ENCODE results near the gene SH2D4B.
A peak's percentile ranks its signal among the peaks of the same experiment; 100 is the strongest.

The SH2D4B gene

DNA sequence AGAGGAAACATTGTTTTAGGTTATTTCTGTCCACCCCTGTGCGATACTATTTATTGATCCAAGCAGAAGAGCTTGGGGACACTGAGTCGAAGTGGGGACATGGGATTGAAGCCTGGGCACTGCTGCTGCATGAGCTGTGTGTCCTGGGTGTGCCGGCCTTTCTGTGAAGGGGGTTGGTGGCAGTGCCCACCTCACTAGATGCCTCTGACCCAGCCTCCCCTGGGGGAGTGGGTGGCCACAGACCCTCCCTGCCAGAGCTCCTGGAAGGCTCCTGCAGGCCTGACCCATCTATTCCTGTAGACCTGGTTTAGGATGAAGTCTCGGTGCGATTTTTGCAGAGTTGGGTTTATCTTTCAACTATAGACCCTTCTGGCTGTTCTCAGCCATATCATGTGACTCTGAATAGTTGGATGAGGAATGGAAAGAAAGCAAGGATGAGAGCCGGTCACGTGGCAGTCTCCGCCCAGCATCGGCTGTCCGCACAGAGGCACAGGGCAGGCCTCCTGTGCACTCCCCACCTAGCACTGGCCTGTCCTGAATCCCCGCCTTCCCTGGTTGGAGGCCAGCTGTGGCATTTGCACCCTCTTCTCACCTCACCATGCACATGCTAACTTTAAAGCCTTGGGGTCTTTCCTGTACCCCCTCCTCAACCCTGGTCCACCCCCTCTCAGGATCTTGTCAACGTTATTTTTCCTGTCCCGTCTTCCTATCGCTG, 17.6 kb upstream of the SH2D4B start:
- peaks cover 47% of the 10 kb centered on the region for H3K36me3 Mint-ChIP-seq (ENCODE audit: low read depth)
- H3K27ac Mint-ChIP-seq: no peak overlapping the region
- H3K4me1 Mint-ChIP-seq: peaks cover 18% of the 10 kb centered on the region
- TF ChIP-seq, protein P1, sequence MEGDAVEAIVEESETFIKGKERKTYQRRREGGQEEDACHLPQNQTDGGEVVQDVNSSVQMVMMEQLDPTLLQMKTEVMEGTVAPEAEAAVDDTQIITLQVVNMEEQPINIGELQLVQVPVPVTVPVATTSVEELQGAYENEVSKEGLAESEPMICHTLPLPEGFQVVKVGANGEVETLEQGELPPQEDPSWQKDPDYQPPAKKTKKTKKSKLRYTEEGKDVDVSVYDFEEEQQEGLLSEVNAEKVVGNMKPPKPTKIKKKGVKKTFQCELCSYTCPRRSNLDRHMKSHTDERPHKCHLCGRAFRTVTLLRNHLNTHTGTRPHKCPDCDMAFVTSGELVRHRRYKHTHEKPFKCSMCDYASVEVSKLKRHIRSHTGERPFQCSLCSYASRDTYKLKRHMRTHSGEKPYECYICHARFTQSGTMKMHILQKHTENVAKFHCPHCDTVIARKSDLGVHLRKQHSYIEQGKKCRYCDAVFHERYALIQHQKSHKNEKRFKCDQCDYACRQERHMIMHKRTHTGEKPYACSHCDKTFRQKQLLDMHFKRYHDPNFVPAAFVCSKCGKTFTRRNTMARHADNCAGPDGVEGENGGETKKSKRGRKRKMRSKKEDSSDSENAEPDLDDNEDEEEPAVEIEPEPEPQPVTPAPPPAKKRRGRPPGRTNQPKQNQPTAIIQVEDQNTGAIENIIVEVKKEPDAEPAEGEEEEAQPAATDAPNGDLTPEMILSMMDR (IDR thresholded peaks at IDR 0.05; ENCODE audit: unreplicated experiment in 3 of 3): no peak
- peaks cover 3% of the 10 kb centered on the region for H3K27me3 Mint-ChIP-seq (ENCODE audit: low read depth)
- no peak overlapping the region for H3K4me3 Mint-ChIP-seq
- no peaks in the 10 kb centered on the region for H3K9me3 Mint-ChIP-seq

DNA sequence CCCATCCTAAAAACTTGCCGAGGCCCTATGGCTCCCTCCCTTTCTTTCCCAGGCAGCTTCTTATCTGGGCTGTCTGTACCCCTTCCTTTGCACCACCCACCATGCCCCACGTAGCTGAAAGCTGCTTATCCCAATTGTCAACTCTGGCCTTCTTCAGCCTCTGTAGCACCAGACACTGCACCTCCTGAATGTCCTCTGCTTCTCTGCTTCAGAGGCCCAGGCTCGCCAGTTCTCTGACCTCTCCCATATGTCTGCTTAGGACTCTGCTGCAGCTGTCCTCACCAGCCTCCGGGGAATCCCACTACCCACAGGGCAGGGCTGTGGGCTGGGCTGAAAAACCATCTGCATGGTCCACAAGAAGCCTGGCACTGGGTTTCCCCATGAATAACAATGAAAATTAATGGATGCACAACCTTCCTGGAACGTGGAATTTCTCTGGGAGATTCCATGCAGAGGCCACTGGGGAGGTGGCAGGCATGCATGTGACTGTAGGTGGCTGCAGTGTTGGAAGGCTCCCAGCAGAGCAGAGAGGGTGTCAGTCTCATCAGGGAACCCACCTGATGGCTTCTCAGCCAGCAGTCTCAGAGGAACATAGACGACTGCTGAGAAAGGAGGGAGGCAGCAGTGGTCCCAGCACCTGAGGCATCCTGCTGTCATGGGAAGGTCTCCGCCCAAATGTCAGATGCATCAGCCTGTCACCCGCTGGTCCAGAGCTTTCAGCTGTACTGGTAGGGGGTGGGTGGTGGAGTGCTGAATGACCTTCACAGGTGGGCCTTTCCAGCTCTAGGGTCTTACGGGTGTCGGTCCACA, 16.8 kb upstream of the SH2D4B start:
- H3K36me3 Mint-ChIP-seq (ENCODE audit: low read depth): peaks cover 44% of the 10 kb centered on the region
- no peaks in the 10 kb centered on the region for H3K9me3 Mint-ChIP-seq
- no peak overlapping the region for H3K27ac Mint-ChIP-seq
- H3K4me3 Mint-ChIP-seq: no peak overlapping the region
- TF ChIP-seq, protein P1 (IDR thresholded peaks at IDR 0.05; ENCODE audit: unreplicated experiment in 3 of 3): no peak
- H3K27me3 Mint-ChIP-seq (ENCODE audit: low read depth): peaks cover 3% of the 10 kb centered on the region
- peaks cover 20% of the 10 kb centered on the region for H3K4me1 Mint-ChIP-seq

- Mint-ChIP-seq H3K4me3 (no peak overlapping the region), H3K27ac (peak overlapping the region in 2 of 3 experiments; percentile 51), H3K27me3 (ENCODE audit: low read depth) (peaks cover 3% of the 10 kb centered on the region), H3K36me3 (ENCODE audit: low read depth) (peaks cover 27% of the 10 kb centered on the region), H3K4me1 (peaks cover 27% of the 10 kb centered on the region), H3K9me3 (no peaks in the 10 kb centered on the region)
- TF ChIP-seq, protein P1 (IDR thresholded peaks at IDR 0.05; ENCODE audit: unreplicated experiment in 3 of 3): no peak
Observed at GRCh38 chr10:80522756-80523363, 14.8 kb upstream of the SH2D4B start.

- Mint-ChIP-seq H3K36me3 (ENCODE audit: low read depth) (peaks cover 18% of the 10 kb centered on the region), H3K4me1 (peaks cover 27% of the 10 kb centered on the region), H3K27me3 (ENCODE audit: low read depth) (peaks cover 3% of the 10 kb centered on the region), H3K4me3 (no peak overlapping the region), H3K27ac (peak overlapping the region in 1 of 3 experiments; percentile 46), H3K9me3 (no peaks in the 10 kb centered on the region)
- TF ChIP-seq, protein P1 (IDR thresholded peaks at IDR 0.05; ENCODE audit: unreplicated experiment in 3 of 3): no peak
Observed at GRCh38 chr10:80523773-80524172, 13.9 kb upstream of the SH2D4B start.

DNA sequence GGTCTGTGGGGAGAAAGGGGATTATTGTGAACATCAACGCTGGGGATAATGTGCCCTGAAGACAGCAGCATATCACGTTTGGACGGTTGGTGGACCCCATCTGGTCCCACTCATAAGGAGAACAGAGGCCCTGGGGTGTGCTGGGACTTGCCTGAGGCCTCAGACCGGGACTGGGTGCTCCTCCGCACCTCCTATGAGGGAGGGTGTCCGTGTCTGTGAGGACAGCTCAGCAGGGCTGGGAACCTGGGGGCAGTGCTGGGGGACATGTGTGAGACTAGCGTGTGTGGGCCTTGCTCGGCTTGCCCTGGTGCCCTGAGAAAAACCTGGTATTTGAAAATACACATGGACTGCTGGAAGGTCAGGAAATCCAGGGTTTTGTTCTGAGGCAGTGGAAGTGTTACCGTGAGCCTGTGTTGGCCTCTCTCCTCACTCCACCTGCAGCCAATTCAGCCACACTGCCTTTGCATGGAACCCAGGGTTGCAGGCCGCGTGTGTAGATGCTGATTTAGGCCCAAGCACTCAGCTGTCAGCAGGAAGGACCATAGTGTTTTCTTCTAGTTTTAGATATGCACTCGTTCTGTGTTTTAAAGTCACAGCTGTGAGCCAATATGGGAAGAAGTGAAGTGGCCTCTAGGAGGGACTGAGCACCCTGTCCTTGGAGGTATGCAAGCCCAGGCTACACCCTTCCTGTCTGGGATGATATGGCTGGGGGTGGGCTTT, 13.4 kb upstream of the SH2D4B start:
- Mint-ChIP-seq H3K4me1 (peaks cover 27% of the 10 kb centered on the region), H3K36me3 (ENCODE audit: low read depth) (peaks cover 12% of the 10 kb centered on the region), H3K4me3 (no peak overlapping the region), H3K27ac (peak overlapping the region; percentile 23 to 46 (median 41)), H3K9me3 (no peaks in the 10 kb centered on the region), H3K27me3 (ENCODE audit: low read depth) (peaks cover 3% of the 10 kb centered on the region)
- TF ChIP-seq, protein P1 (IDR thresholded peaks at IDR 0.05; ENCODE audit: unreplicated experiment in 3 of 3): no peak

Measured in nephron (organoid).